A172 (cell line): ENCODE results near the gene RGS9. TPM values are rescaled to one million over a fixed set of nuclear protein-coding genes. Genes with fewer than 3 reads are reported as not detected.
A peak's percentile ranks its signal among the peaks of the same experiment; 100 is the strongest.
"Not testable (repeated sequence)": the region's sequence is repeated elsewhere in the genome, so short reads cannot be mapped to it uniquely, and the experiment has no call there.

ENCODE experiments used
- DNase-seq: peaks from one replicate; pipeline ENCODE4 v3.0.0-alpha.2; 2015; ENCODE audit warnings: low spot score
- total RNA-seq: library from RNA; depleted of rRNA; stranded (reverse); fragments of >200 nt; shearing (Covaris generic); gene quantifications from 2 replicates; pipeline ENCODE4 v1.2.3, GENCODE V29; 2014

Gene RGS9
- total RNA-seq, 1 experiment from 2014 or later, result 0.28 TPM

DNA sequence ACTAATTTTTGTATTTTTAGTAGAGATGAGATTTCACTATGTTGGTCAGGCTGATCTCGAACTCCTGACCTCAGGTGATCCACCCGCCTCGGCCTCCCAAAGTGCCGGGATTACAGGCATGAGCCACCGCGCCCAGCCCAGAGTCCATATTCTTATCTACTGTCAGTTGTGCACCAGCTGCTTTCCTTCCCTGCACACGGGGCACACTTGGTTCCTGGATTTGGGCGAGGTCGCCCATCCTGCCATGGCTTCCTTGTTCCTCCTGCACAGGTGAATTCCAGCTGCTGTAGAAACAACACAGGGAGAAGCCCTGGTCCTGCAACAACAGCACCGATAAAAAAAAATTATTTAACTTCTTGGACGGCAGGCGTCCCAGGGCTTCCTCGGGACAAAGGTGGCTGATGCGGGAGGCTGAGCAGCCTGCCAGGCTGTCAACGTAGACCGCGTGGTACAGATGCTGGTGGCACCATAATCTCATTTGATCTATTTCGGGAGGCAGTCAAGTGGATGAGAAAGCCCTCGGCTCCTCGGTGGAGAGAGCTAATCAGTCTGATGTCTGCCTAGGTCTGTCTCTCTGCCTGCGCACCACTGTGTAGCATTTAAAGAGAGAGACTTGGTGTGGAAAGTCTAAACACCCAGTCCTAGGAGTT lies 19.1 kb downstream of the RGS9 start:
- DNase-seq, result no peak

GRCh38 chr17:65156835-65157565 lies 19.8 kb downstream of the RGS9 start:
- DNase-seq, result no peak

GRCh38 chr17:65158041-65158440 lies 20.9 kb downstream of the RGS9 start:
- no peak for DNase-seq

GRCh38 chr17:65158622-65159021 lies 21.5 kb downstream of the RGS9 start:
- DNase-seq, result no peak

DNA sequence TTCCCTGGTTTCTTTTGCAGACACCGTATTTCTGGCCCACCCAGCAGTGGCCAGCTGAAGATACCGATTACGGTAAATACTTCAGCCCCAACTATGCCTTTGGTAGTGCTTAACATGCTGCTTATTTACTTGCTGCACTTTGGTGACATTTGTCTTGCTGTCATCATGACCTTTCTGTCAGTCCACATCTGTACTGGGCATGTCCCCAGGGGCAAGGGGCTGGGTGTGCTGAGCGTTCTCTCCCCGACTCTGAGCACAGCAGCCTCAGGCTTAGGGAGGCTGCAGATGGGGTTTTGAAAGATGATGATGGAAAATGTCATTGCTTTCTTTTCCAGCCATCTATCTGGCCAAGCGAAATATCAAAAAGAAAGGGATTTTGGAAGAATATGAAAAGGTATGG lies 23.3 kb downstream of the RGS9 start:
- DNase-seq, result no peak

GRCh38 chr17:65163990-65164495 lies 26.9 kb downstream of the RGS9 start:
- peak; percentile 81 for DNase-seq

- DNase-seq, result no peak
Observed at GRCh38 chr17:65166787-65167186, 29.6 kb downstream of the RGS9 start.

DNA sequence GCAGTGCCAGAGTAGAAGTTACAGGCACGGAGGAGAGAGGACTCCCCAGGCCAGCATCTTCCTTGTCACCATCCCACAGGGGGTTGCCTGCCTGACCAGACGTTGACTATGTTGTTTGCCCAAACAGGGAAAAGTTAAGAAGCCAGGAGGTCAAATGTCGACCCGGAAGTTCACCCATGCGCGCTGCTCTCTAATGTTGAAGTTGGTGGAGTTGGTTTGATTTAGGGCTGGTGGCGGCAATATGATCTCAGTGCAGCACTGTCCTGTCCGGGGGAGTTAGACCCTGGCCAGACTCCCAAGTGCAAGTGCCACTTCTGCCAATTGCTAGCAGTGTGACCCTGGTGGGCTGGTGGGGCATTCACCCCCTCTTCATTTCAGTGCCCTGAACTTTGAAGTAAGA lies 30.4 kb downstream of the RGS9 start:
- DNase-seq, result no peak

- no peak for DNase-seq
Observed at GRCh38 chr17:65169691-65170090, 32.5 kb downstream of the RGS9 start.

- DNase-seq, result no peak
Observed at GRCh38 chr17:65170839-65171238, 33.7 kb downstream of the RGS9 start.

DNA sequence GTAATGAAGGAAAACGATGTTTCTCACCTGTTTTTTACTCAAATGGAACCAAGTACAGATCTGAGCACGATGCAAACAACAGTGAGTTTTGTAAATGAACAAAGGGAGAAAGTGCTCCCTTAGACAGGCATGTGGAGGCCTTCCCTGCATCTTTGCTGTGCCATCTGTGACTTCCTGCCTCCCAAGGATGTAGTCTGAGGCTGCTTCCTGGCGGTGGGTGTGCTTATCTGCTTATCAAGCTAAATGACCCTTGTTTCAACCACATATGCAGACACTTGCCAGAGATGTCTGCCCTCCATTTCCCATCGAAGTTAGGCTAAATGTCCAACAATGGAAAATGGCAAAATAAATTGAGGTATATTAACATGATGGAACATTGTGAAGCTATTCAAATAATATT lies 34.6 kb downstream of the RGS9 start:
- no peak for DNase-seq

DNA sequence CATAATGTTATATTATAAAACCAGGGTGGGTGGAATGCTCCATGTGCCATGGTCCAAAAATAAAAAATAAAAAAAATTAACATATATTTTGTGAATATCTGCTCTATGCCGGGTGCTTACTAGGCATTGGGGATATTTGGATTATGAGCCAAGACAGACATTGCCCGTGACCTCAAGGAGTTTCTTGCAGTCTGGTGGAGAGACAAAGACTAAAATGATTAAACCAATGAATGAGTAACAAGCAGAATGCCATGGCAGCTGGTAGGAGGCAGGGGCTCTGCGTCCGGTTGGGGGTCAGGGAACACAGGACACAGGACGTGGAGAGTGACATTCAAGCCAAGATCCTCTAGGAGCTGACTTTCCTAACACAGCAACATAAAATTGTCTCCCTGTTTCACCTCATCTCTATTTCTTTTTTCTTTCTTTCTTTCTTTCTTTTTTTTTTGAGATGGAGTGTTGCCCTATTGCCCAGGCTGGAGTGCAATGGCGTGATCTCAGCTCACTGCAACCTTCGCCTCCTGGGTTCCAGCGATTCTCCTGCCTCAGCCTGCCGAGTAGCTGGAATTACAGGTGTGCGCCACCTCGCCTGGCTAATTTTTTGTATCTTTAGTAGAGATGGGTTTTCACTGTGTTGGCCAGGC lies 35.4 kb downstream of the RGS9 start:
- no peak for DNase-seq

GRCh38 chr17:65173284-65173793 lies 36.2 kb downstream of the RGS9 start:
- peak; percentile 68 for DNase-seq

DNA sequence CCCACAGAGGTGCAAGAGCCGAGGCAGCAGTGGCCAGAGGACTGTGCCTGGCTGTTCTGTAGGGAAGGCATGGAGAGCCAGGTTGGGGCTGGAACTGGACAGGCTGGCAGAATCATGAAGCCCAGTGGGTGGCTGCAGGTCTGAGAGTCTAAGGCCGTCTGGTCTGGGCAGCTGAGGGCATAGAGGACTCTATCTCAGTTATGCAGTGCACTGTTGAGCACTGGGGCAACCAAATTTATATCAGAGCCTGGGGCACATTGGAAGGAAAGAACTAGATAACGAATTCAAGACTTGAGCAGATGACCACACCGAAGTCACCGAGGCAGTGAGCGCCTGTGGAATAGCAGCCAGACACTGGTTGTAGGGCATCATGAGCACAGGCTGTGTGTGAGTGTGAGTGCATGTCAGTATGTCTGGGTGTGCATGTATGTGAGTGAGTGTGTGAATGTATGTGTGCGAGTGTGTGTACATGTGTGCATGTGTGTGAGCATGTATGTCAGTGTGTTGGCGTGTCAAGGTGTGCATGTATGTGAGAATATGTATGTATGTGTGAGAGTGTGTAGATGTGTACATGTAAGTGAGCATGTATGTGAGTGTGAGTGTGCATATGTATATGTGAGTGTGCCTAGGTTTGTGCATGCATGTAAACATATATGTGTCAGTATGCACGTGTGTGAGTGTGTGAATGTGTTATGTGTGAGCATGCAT lies 37.0 kb downstream of the RGS9 start:
- no peak for DNase-seq

DNA sequence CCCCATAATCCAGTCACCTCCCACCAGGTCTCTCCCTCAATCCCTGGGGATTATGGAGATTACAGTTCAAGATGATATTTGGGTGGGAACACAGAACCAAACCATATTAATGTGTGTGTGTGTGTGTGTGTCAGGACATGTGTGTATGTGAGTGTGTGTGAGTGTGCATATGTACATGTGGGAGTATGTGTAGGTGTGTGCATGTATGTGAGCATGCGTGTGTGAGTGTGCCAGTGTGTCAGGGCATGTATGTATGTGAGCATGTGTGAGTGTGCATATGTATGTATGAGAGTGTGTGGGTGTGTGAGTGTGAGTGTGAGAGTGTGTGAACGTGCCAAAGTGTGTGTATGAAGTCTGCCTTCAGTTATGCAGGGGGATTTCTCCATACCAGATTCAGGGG lies 37.8 kb downstream of the RGS9 start:
- DNase-seq, result no peak

DNA sequence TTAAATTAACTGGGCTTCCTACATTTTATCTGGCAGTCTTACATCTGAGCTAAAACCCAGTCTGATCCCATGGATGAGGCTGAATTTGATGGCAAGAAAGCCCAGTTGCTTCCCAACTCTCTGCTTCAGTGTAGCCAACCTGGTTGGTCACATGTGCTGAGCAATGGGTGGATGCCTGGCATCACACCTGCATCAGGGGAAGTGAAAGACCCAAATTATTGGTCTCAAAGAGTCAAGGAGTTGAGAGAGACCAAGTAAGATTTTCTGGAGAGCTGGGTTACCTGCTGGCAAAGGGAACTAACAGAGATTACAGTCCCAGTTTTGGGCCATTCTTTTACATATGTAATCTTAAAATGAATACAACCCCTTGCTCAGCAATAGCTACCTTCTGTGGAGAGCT lies 38.8 kb downstream of the RGS9 start:
- no peak for DNase-seq

GRCh38 chr17:65176646-65177409 lies 39.7 kb downstream of the RGS9 start:
- DNase-seq, result no peak

GRCh38 chr17:65177901-65178300 lies 40.7 kb downstream of the RGS9 start:
- peak; percentile 64 for DNase-seq

DNA sequence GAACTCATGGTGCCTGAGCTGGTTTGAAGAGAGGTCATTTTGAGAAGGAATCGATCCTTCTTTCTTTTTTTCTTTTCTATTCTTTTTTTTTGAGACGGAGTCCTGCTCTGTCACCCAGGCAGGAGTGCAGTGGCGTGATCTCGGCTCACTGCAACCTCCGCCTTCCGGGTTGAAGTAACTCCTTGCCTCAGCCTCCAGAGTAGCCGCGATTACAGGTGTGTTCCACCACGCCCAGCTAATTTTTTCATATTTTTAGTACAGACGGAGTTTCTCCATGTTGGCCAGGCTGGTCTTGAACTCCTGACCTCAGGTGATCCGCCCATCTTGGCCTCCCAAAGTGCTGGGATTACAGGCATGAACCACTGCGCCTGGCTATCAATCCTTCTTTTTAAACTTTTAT lies 43.1 kb downstream of the RGS9 start:
- not testable (repeated sequence) for DNase-seq

- not testable (repeated sequence) for DNase-seq
Observed at GRCh38 chr17:65180752-65181236, 43.6 kb downstream of the RGS9 start.
